KOPT-K1 (cell line): ENCODE measurements around the gene LZTS3.

ENCODE experiments used
- H3K27ac ChIP-seq: fragments of 200-600 bp; sonication (generic); 2 replicates; pipeline ENCODE4 v1.5.1; 2016; ENCODE audit warnings: antibody characterized with exemption, mild to moderate bottlenecking, low read depth, low read length; ENCODE audit not compliant: poor library complexity, severe bottlenecking
- H3K36me3 ChIP-seq: fragments of 200-600 bp; sonication (generic); 2 replicates; pipeline ENCODE4 v1.5.1; 2017; ENCODE audit warnings: antibody characterized with exemption, mild to moderate bottlenecking, low read length, moderate library complexity; ENCODE audit not compliant: insufficient read depth
- H3K9me3 ChIP-seq: fragments of 200-600 bp; sonication (generic); 2 replicates; pipeline ENCODE4 v1.5.1; 2017; ENCODE audit warnings: antibody characterized with exemption, low read length, mild to moderate bottlenecking; ENCODE audit not compliant: insufficient read depth, poor library complexity, severe bottlenecking

Gene LZTS3

DNA sequence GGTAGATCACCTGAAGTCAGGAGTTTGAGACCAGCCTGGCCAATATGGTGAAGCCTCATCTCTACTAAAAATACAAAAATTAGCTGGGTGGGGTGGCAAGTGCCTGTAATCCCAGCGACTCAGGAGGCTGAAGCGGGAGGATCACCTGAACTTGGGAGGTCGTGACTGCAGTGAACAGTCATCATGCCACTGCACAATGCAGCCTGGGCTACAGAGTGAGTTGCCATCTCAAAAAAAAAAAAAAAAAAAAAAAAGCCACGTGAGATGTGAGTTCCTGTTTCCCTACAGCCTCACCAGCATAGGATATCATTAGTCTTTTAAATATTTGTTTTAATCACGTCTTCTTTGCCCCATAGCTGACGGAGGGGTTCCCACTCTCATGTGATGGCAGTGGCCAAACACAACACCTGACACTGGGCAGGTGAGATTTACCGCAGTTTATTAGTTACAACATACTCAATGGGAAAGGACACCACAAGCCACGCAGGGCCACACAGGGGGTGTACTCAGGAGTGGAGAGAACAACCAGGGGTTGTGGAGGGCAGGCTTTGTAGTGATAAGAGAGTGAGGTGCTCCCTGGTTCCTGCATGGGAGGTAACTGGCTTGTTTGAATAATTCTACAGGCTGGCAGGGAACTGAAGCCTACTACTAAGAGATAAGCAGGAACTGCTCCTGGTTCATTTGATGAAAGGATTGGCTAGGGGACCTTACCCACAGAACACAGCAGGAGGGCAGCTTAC, 4.6 kb upstream of the LZTS3 start:
- no peak overlapping the region for H3K27ac ChIP-seq
- no peaks in the 10 kb centered on the region for H3K36me3 ChIP-seq
- no peaks in the 10 kb centered on the region for H3K9me3 ChIP-seq

DNA sequence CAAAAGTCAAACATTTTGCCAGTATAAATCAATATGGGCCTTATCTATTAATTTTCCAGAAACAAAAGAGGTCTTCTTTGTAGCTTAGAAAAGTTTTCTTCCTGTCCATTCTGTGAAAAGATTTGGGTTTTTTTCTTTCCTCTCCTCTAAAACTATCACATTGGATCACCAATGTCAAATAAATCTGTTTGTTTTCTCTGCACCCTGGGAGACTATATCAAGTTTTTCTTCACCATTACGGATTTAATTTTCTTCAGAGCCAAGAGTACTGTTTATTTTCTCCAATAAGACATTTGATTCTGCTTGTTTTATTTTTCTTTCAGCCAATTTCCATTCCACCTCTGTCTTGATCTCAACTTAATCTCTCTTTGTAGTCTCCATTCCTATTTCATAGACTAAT, 1.9 kb upstream of the LZTS3 start:
- Histone ChIP-seq H3K36me3 (no peaks in the 10 kb centered on the region), H3K9me3 (no peaks in the 10 kb centered on the region), H3K27ac (no peak overlapping the region)

DNA sequence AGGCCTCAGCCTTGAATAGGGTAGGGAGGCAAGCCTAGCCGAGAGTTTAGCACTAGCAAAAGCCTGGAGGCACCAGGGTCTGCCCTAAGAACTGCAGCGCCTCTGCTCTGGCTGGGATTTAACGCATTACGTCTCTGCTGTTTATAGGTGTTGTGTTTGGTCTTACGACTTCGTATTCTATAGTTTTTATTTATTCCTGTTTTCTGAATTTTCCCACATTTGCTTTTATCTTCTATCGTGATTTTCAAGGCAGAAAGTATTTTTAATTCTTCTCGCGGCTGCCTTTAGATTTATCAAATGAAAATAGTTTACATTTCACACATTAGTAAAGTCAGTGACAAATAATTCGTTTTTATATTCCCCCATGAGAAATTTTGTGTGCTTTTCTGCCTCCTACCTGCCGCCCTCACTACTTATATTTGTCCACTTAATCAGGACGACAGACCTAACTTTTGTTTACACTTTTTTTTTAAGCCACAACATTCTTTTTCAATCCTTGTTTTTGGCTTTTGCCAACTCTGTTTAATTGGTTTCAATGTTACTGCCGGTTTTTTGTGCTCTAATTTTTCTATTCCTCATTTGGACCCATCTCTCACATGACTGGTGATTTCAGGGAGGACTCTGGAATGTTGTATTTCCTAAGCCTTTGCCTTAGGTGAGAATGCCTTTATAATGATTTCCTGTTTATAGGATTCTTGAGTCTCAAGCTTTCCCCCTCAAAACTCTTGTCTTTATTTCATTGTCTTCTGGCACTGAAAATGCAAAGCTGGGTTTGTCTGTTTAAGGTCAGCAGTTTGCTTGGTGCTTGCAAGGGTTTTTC, 1.3 kb upstream of the LZTS3 start:
- Histone ChIP-seq H3K9me3 (no peaks in the 10 kb centered on the region), H3K27ac (no peak overlapping the region), H3K36me3 (no peaks in the 10 kb centered on the region)

DNA sequence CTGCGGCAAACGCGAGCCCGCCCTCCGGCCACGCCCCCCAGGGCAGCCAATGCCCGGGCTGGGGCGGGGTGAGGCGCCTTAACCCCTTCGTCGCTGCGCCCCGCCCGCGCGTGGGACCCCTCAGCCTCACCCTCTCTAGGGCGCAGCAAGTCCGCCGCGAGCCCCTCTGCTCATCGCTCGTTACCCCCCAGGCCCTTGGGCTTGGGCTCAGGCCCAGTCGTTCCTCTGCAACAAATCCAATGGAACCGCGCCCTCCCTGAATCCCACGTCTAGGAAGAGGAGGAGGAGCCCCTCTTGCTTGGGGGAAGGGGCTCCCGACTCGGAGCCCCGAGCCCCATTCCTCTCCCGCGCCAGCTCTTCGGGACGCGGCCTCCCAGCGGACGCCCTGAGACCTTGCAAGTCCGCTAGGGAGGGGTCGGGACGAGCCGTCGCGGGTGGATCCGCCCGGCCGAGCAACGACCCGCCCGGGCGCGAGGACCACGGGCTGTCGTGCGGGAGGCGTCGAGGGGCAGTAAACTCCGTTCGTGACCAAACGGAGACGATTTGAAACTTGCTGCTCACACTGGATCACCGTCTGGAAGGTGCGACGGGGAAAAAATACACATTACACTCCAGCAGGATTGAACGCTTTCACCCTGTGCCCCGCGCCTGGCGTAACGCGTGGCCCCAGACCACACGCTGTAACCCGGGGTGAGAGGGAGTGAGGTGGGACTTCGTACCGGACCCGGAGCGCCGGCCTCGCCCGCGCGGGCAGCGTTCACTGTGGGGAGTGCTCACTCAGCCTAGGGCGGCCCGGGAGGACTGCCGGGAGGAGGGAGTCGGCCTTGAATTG, 477 bp upstream of the LZTS3 start:
- Histone ChIP-seq H3K9me3 (no peaks in the 10 kb centered on the region), H3K36me3 (no peaks in the 10 kb centered on the region), H3K27ac (no peak overlapping the region)

DNA sequence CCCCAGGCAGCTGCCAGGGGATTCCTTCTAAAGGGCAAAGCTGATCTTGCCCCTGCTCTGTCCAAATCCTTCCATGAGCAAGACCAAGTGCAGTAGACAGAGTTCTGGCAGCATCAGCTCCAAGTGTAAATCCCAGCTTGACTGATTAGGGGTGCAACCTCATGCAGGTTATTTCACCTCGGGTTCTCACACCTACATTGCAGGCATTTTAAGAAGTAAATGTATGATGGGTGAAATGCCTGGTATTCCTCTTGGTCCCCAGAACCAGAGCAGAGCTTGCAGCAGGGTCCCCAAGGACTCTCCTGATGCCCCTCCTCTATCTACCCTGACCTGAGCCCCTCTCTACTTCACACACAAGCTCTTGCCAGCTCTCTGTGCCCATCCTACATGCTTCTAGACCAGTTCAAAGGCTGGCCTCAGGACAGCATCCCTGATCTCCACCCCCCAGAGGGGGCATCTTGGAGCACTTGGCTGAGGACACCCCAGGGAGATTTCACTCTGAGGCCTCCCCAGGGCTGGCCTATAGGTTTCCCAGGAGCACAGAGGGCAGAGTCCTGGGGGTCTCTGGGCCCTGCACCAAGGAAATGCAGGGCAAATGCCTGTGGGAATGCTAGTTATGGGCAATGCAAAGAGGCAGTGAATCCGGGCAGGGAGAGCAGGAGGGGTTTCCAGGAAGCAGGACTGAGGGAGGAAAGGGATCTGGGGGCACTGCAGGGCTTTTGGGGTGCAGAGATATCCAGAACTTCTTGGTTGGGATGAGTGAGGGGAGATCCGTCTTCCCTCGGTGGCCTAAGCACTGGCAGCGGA, 1.0 kb downstream of the LZTS3 start:
- H3K36me3 ChIP-seq, result no peaks in the 10 kb centered on the region
- H3K9me3 ChIP-seq, result no peaks in the 10 kb centered on the region
- no peak overlapping the region for H3K27ac ChIP-seq

DNA sequence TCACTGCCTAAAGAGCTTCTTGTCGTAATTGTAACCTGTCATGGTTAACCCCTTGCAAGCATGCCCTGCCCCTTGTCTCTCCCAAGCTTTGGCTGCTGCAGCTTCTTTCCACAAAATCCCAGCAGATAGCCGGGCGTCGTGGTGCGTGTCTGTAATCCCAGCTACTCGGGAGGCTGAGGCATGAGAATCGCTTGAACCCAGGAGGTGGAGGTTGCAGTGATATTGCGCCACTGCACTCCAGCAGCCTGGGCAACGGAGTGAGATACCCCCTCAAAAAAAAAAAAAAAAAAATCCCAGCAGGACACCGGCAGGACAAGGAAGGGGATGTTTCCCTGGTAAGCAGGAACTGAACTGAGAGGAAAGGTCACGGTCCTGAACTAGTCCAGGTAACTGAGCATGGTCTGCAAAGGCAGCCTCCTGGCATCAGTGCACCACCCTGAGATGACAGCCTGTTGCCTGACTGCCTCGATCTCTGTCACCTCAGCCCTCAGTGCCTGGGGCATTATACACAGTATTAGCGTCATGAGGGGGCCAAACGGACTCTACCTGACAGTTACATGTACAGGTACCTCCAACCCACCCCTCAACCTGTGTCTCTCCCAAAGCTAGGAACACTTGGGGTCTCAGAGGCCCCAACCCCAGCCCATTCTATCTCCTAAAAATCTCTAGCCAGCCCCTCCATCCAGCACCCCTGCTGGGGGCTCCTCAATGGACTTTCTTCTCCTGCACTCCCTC, 1.8 kb downstream of the LZTS3 start:
- Histone ChIP-seq H3K36me3 (no peaks in the 10 kb centered on the region), H3K27ac (no peak overlapping the region), H3K9me3 (no peaks in the 10 kb centered on the region)

DNA sequence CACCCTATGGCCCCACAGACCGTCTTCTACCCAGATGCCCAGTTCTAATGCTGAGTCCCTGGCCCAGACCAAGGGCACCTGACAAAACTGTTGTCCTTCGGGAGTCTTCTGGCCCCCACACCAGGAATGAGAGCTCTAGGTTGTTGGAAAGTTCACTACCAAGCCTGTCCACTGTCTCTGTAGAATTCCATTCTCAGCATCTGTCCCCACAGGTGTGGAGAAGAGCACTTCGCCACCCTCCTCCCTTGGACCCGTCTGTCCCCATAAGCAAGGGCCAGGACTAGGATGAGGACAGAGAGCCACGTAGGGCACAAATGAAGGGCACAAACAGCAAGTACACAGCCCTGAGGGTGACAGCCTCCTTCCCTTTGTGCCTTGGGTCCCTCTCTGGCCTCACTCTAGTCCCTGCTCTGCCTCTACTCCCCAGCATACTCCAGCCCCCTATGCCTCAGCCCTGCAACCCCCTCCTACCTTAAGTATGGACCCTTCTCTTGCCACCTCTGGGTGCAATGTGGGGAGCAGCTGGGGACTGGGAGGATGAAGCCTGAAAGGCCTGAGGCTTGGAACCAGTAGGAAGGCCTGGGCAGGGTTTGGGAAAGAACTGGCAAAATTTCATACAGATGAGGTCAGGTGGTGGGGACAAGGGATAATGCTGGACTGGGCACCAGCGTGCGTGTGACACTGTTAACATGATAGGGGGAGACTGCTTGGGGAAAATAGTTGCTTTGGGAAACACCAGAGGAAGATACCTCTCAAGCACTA, 4.3 kb downstream of the LZTS3 start:
- H3K27ac ChIP-seq, result no peak overlapping the region
- no peaks in the 10 kb centered on the region for H3K36me3 ChIP-seq
- H3K9me3 ChIP-seq, result no peaks in the 10 kb centered on the region

DNA sequence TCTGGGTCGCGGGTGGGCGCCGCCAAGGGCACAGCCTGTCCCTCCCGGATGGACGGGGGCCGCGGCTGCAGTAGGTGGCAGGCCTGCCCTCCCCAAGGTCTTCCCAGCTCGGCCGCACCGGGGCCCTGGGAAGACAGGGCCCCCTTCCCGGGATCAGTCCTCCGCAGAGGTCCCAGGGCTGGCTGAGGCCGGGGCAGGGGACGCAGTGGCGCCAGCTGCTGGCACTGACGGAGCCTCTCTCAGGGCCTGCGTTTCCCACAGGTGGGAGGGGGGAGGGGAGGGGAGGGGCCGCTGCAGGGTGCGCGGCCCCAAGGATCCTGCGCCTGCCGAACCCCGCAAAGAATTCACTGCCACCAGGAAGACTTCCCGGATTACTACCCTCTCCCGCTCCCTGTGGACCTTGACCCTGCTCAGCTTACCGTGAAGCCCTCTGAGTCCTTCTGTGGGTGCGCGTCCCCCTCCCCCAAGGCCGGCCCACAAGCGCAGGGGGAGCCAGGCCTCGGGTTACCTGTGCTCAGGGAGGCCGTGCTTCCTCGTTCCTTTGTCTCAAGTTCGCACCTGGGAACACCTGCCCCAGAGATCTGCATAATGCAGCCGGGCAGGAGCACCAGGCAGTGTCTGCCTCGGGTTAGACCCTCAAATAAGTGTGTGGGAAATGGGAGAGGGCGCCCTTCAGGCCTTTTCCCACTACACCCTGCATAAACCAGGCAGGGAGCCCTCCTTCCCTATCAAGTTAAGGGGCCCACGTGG, 5.1 kb downstream of the LZTS3 start:
- H3K36me3 ChIP-seq, result no peaks in the 10 kb centered on the region
- H3K9me3 ChIP-seq, result no peaks in the 10 kb centered on the region
- no peak overlapping the region for H3K27ac ChIP-seq

DNA sequence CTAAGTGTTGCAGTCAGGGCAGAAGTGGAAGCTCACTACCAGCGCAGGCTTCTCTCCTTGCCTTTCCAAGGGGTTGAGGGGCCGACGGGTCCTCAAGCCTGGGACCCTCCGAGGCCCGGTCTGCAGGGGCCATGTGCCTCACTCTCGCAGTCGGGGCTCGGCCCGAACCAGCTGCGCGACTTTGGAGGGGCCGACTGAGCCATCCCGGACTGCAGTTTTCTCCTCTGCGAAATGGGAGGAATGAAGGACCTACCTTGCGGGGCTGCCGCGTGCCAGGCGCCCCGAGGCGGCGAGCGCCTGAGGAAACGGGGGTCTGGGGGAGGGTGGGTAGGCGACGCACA, 5.6 kb downstream of the LZTS3 start:
- Histone ChIP-seq H3K36me3 (no peaks in the 10 kb centered on the region), H3K9me3 (no peaks in the 10 kb centered on the region), H3K27ac (no peak overlapping the region)

DNA sequence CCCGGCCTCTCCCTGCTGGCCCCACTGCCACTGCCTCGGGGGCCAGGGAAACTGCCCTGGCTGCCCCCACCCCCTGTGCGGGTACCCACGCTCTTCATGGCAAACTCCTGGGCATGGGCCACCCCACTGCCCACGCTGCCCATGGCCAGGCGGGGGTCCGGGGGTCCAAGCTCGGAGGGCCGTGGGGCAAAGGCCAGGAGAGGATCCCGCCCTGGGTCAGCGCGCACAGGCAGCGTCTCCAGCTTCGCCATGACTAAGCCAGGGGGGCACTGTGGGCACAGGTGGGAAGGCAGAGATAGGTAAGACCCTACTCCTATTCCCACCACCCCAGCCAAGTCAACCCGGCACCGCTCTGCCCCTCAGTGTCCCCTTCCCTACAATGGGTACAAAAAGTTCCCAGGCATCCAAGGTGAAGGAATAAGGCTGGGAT, 6.4 kb downstream of the LZTS3 start:
- H3K36me3 ChIP-seq, result no peaks in the 10 kb centered on the region
- no peaks in the 10 kb centered on the region for H3K9me3 ChIP-seq
- no peak overlapping the region for H3K27ac ChIP-seq

DNA sequence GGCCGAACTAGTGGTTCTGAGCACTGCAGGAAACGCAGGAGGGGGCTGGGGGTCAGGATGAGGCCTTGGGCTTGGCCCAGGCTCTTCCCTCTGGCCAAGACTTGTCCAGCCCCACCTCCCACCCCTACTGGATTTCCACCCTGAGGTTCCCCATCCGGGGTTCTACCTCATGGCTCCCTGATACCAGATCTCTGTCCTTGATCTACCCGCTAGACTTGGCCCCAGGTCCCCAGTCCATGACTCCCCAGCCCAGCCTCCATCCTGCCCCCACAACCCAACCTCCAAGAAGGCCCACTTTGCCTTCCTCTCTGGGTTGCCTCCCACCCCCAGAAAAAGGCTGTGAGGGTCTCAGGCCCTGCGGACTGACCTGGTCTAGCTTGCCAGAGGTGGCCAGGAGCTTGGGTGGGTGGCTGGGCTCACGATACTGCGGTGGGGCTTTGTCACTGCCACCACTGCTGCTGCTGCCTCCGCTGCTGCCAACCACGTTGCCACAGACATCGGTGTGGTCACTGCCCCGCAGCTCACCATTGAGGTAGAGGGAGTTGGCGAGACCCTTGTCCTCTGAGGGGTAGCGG, 6.9 kb downstream of the LZTS3 start:
- no peaks in the 10 kb centered on the region for H3K36me3 ChIP-seq
- no peaks in the 10 kb centered on the region for H3K9me3 ChIP-seq
- H3K27ac ChIP-seq, result no peak overlapping the region

DNA sequence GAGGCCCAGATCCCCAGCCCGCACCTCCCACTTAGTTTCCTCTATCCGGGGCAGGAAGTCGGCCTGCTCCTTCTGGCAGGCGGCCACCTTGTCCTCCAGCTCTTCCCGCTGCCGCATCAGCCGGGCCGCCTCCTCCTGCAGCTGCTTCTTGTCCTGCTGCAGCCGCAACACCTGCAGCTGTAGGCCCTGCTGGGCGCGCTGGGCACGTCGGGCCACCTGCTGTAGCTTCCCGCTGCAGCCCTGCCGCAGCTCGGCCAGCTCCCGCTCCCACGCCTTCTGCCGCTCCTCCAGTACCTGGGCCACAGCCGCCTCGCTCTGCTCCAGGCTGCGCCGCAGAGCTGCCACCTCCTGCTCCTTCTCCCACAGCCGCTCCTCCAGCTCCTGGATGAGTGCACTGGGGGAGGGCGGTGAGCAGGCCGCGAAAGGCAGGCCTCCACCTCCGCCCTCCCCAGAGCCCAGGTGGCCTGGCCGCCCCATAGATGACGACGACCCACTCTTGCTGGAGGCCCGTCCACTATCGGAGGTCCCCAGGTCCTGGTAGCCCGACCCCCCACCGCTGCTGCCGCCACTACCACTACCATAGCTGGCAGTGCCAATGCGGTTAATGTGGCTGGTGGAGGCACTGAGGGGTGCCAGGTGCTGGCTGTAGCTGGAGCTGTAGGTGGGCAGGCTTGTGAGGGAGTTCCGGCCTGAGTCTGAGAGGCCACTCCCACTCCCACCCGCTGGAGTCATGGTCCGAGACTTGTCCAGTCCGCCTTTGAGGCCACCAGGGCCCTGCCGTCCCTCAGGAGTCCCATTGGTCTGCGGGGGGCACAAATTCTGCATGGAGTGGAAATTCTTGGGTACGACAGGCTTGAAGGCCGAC, 7.6 kb downstream of the LZTS3 start:
- H3K9me3 ChIP-seq, result no peaks in the 10 kb centered on the region
- no peak overlapping the region for H3K27ac ChIP-seq
- no peaks in the 10 kb centered on the region for H3K36me3 ChIP-seq
